A673 (cell line): ENCODE data around the gene CLTC. TPM values are rescaled to one million over a fixed set of nuclear protein-coding genes. Genes with fewer than 3 reads are reported as not detected.

Experiments used
- BruUV-seq: library from RNA; stranded (reverse); fragments of 400-500 nt; replicated peaks from 2 replicates; lab custom pipeline; 2021; lab: Mats Ljungman, UMichigan
- CTCF ChIA-PET: fragments of 300-600 bp; sonication (Branson Sonifier 250); formaldehyde crosslinking; loops from one replicate; lab custom pipeline; 2022; ENCODE audit warnings: antibody characterized with exemption; lab: Charles Lee
- POLR2A ChIA-PET: fragments of 300-600 bp; sonication (Branson Sonifier 250); formaldehyde crosslinking; loops from one replicate; lab custom pipeline; 2022; ENCODE audit warnings: antibody characterized with exemption; ENCODE audit not compliant: low non-redundant PET; lab: Charles Lee
- DNase-seq: peaks from one replicate; pipeline ENCODE4 v3.0.0-alpha.2; 2015; ENCODE audit warnings: low spot score
- H3K27ac ChIP-seq: fragments of 200-600 bp; sonication (generic); 2 replicates; pipeline ENCODE4 v1.5.1; 2016; ENCODE audit warnings: mixed run types, low read depth, mild to moderate bottlenecking, mixed read lengths, antibody characterized with exemption, low read length; ENCODE audit not compliant: poor library complexity, severe bottlenecking
- H3K27me3 ChIP-seq: fragments of 200-600 bp; sonication (generic); replicated peaks from 2 replicates; pipeline ENCODE4 v1.6.1; 2017; ENCODE audit warnings: mixed run types, low read depth, mild to moderate bottlenecking, mixed read lengths, antibody characterized with exemption, low read length; ENCODE audit not compliant: insufficient read depth, poor library complexity
- H3K36me3 ChIP-seq: fragments of 200-600 bp; sonication (generic); 2 replicates; pipeline ENCODE4 v1.6.1; 2016; ENCODE audit warnings: mixed run types, mild to moderate bottlenecking, mixed read lengths, antibody characterized with exemption, low read length; ENCODE audit not compliant: insufficient read depth, poor library complexity, severe bottlenecking
- H3K4me1 ChIP-seq: fragments of 200-600 bp; sonication (generic); 2 replicates; pipeline ENCODE4 v1.6.1; 2017; ENCODE audit warnings: mixed run types, mild to moderate bottlenecking, mixed read lengths, antibody characterized with exemption, low read length; ENCODE audit not compliant: insufficient read depth, poor library complexity, severe bottlenecking
- H3K4me3 ChIP-seq: fragments of 200-600 bp; sonication (generic); 2 replicates; pipeline ENCODE4 v1.5.1; 2016; ENCODE audit warnings: low read depth, mixed run types, mild to moderate bottlenecking, mixed read lengths, low read length; ENCODE audit not compliant: poor library complexity, severe bottlenecking
- H3K9me3 ChIP-seq: fragments of 200-600 bp; sonication (generic); 2 replicates; pipeline ENCODE4 v1.6.1; 2016; ENCODE audit warnings: mixed run types, low read depth, mild to moderate bottlenecking, mixed read lengths, antibody characterized with exemption, low read length; ENCODE audit not compliant: poor library complexity, severe bottlenecking
- EZH2 ChIP-seq: fragments of 200-600 bp; sonication (generic); IDR thresholded peaks from 2 replicates; pipeline ENCODE4 v1.6.1; 2017; ENCODE audit warnings: borderline replicate concordance, low read depth, mild to moderate bottlenecking, mixed read lengths, antibody characterized with exemption, low read length; ENCODE audit not compliant: poor library complexity, severe bottlenecking
- intact Hi-C: fragments of 100-400 bp; cut with micrococcal nuclease; formaldehyde crosslinking; loops from one replicate; pipeline ENCODE4 v1.10.0; 2022; ENCODE audit not compliant: unreplicated experiment
- total RNA-seq: library from RNA; stranded (reverse); gene quantifications from 2 replicates; pipeline ENCODE4 v1.2.3, GENCODE V29; 2021
- TF ChIP-seq, protein P1 (sequence below): fragments of 300-800, 200-600 bp; sonication (generic); conservative IDR thresholded peaks from 2 replicates; pipeline ENCODE4 v1.5.1; 2017; ENCODE audit warnings: low read depth, mild to moderate bottlenecking, antibody characterized with exemption, low read length, moderate library complexity, mixed read lengths

Gene CLTC
- total RNA-seq, 1 experiment from 2014 or later: 313 TPM

DNA sequence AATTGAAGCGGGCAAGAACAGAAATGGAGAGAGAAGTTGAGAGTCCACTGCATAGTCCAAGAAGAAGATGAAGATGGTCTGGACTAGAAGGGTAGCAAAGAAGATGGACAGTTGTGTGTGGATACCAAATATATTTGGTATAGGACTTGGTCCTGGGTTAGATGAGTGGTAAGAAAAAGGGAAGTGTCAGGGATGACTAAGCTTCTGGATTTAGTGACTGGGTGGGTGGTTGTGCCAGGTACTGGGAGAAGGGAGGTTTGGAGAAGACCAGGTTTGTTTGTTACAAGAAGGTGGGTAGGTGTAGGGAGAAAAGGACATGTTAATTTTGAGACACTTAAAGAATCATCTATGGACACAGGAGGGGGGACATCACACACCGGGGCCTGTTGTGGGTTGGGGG is 93.2 kb downstream of the CLTC start:
- H3K36me3 ChIP-seq: no peaks in the 10 kb centered on the region
- no peaks in the 10 kb centered on the region for H3K27me3 ChIP-seq
- H3K4me3 ChIP-seq: no peak overlapping the region
- ChIA-PET CTCF (no interaction called here), POLR2A (no interaction called here)
- intact Hi-C loops: no loop called here
- TF ChIP-seq, protein P1, sequence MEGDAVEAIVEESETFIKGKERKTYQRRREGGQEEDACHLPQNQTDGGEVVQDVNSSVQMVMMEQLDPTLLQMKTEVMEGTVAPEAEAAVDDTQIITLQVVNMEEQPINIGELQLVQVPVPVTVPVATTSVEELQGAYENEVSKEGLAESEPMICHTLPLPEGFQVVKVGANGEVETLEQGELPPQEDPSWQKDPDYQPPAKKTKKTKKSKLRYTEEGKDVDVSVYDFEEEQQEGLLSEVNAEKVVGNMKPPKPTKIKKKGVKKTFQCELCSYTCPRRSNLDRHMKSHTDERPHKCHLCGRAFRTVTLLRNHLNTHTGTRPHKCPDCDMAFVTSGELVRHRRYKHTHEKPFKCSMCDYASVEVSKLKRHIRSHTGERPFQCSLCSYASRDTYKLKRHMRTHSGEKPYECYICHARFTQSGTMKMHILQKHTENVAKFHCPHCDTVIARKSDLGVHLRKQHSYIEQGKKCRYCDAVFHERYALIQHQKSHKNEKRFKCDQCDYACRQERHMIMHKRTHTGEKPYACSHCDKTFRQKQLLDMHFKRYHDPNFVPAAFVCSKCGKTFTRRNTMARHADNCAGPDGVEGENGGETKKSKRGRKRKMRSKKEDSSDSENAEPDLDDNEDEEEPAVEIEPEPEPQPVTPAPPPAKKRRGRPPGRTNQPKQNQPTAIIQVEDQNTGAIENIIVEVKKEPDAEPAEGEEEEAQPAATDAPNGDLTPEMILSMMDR: no peak
- TF ChIP-seq EZH2: no peak
- no TSS peak for BruUV-seq
- no peaks in the 10 kb centered on the region for H3K9me3 ChIP-seq
- no peak overlapping the region for H3K27ac ChIP-seq
- H3K4me1 ChIP-seq: peaks cover 15% of the 10 kb centered on the region
- no peak for DNase-seq

DNA sequence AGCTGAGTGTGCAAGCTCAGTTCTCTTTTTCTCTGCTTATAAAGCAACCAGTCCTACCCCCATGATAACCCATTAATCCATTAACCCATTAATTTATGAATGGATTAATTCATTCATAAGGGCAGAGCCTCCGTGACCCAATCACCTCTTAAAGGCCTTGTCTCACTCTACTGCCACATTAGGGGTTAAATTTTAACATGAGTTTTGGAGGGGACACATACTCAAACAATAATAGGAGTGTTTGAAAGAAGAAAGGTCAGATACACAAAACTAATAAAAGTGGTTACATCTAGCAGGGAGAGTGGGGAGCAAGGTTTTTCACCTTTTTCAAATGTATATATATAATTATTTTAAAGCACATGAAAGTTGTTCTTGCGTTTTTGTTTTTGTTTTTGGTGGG is 94.6 kb downstream of the CLTC start:
- intact Hi-C loops: no loop called here
- peaks cover 10% of the 10 kb centered on the region for H3K4me1 ChIP-seq
- no peaks in the 10 kb centered on the region for H3K27me3 ChIP-seq
- DNase-seq: no peak
- no peak overlapping the region for H3K4me3 ChIP-seq
- no peak overlapping the region for H3K27ac ChIP-seq
- no TSS peak for BruUV-seq
- TF ChIP-seq, protein P1: no peak
- TF ChIP-seq EZH2: no peak
- POLR2A ChIA-PET: no interaction called here
- no peaks in the 10 kb centered on the region for H3K36me3 ChIP-seq
- H3K9me3 ChIP-seq: no peaks in the 10 kb centered on the region
- CTCF ChIA-PET: no interaction called here

DNA sequence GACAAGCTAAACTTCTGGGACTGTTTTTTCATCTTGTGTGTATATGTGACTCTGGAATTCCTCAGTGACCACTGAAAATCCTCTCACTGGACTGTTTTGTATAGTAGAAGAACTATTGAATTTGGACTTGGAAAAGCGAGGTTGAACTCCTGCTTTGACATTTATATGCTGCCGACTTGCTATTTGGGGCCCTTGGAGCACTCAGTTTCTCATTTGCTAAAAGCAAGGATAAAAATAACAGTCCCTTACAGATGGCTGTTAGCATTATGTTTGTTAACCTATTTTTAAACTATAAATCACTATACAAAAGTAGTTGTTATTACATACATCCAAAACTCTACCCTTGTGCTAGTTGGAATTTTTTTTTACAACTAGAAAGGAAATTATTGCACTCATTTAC is 96.7 kb downstream of the CLTC start:
- BruUV-seq: no TSS peak
- H3K27me3 ChIP-seq: no peaks in the 10 kb centered on the region
- H3K4me3 ChIP-seq: no peak overlapping the region
- ChIA-PET CTCF (interaction anchor here (0.5 kb wide), 1 partner anchor 115 kb away, joined by 5 read pairs; no protein-coding TSS in a partner anchor), POLR2A (no interaction called here)
- DNase-seq: no peak
- H3K27ac ChIP-seq: no peak overlapping the region
- H3K4me1 ChIP-seq: peaks cover 6% of the 10 kb centered on the region
- no peak for TF ChIP-seq EZH2
- TF ChIP-seq, protein P1: no peak
- intact Hi-C loops: no loop called here
- no peaks in the 10 kb centered on the region for H3K36me3 ChIP-seq
- no peaks in the 10 kb centered on the region for H3K9me3 ChIP-seq
